GM12878 (cell line): ENCODE measurements around the gene POLR1D.

ENCODE experiments used
- ATF3 ChIP-seq: IDR thresholded peaks from 2 replicates; pipeline ENCODE4 v1.6.1; 2011; ENCODE audit warnings: low read depth, mild to moderate bottlenecking, low read length, moderate library complexity, borderline replicate concordance; ENCODE audit errors: extremely low read depth
- CTCF ChIP-seq, 3 experiments: IDR thresholded peaks in 2 of 3; conservative IDR thresholded peaks in 1 of 3; 2 replicates each; pipeline ENCODE4 v1.5.1; 2011; ENCODE audit warnings: low read depth in 3 of 3, low read length in 3 of 3, mild to moderate bottlenecking in 3 of 3, control low read depth in 2 of 3, moderate library complexity in 2 of 3, inconsistent platforms in 1 of 3, mixed read lengths in 1 of 3; ENCODE audit not compliant: control insufficient read depth in 2 of 3, insufficient read depth in 1 of 3; ENCODE audit errors: extremely low read depth in 1 of 3
- MXI1 ChIP-seq: fragments of 150-350 bp; IDR thresholded peaks from 2 replicates; pipeline ENCODE4 v1.6.1; 2011; ENCODE audit warnings: low read depth, mild to moderate bottlenecking, inconsistent platforms, low read length, improper control_type of control experiment
- POLR2A ChIP-seq: IDR thresholded peaks from 2 replicates; pipeline ENCODE4 v1.6.1; 2011; ENCODE audit warnings: low read depth, mild to moderate bottlenecking, low read length
- ZSCAN29 ChIP-seq: fragments of 450-650 bp; IDR thresholded peaks from 2 replicates; pipeline ENCODE4 v1.6.1; 2017; ENCODE audit warnings: mild to moderate bottlenecking, moderate library complexity

GRCh38 chr13:27665333-27665732 lies 43.6 kb downstream of the POLR1D start:
- TF ChIP-seq MXI1 (no peak), POLR2A (no peak), CTCF (IDR thresholded peaks at IDR 0.05 in 2 of 3, conservative IDR thresholded peaks at IDR 0.05 in 1 of 3; ENCODE audit: control insufficient read depth in 2 of 3, extremely low read depth in 1 of 3, insufficient read depth in 1 of 3, low read depth in 3 of 3, low read length in 3 of 3) (no peak), ZSCAN29 (no peak), ATF3 (no peak)
